CD4-positive, alpha-beta T cell treated with Interleukin-12 subunit alpha and Interleukin-12 subunit beta, for 1 hour (primary cell): Measurements from ENCODE around the gene MED16.
"Not testable (repeated sequence)": the region's sequence is repeated elsewhere in the genome, so short reads cannot be mapped to it uniquely, and the experiment has no call there.

Source experiments
- DNase-seq: peaks from one replicate; pipeline ENCODE4 v3.0.0-alpha.2; 2020

The MED16 gene

GRCh38 chr19:823565-824121 is 69.3 kb downstream of the MED16 start:
- DNase-seq, result no peak

GRCh38 chr19:821825-822503 is 71.0 kb downstream of the MED16 start, which contains the start of gene PLPPR3:
Gene PLPPR3 (minus strand): TSS chr19:821955. CDS start chr19:821559, 396 bp downstream.
- DNase-seq, result no peak

- DNase-seq, result no peak
These were observed 71.7 kb downstream of the MED16 start for GRCh38 chr19:821231-821824.

- not testable (repeated sequence) for DNase-seq
These were observed 72.8 kb downstream of the MED16 start for GRCh38 chr19:820212-820611.
